Measurements from ENCODE around the gene SEMG2.

The SEMG2 gene

DNA sequence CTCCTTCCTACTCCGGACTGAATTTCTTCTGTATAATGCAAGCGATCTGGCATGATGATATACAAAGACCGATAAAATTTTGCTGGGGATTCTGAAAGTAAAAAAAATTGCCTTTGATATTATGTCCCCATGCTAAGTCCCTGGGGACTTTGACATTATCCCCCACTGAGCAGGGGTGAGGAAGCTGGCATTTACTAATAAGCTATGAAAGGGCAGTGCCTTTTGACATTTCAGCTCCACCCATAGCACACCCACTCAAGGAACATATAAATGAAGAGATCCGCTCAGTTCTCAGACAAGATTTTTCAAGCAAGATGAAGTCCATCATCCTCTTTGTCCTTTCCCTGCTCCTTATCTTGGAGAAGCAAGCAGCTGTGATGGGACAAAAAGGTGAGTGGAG, at the start of gene SEMG2:
SEMG2 (plus strand) TSS at position 298 of the 400 bp plus-strand sequence; CDS start at position 315, 17 bp downstream.
- no peak within 1 kb of the TSS for H3K4me3 ChIP-seq (ENCODE audit: low read depth, low read length)
- TF ChIP-seq MAX (IDR thresholded peaks at IDR 0.05; ENCODE audit: low read depth, low read length) (no peak), MYC (IDR thresholded peaks at IDR 0.05; ENCODE audit: low read depth, low read length) (no peak), POLR2A (IDR thresholded peaks at IDR 0.05; ENCODE audit: extremely low read depth, insufficient read length) (no peak)
- TF ChIP-seq, protein P1, sequence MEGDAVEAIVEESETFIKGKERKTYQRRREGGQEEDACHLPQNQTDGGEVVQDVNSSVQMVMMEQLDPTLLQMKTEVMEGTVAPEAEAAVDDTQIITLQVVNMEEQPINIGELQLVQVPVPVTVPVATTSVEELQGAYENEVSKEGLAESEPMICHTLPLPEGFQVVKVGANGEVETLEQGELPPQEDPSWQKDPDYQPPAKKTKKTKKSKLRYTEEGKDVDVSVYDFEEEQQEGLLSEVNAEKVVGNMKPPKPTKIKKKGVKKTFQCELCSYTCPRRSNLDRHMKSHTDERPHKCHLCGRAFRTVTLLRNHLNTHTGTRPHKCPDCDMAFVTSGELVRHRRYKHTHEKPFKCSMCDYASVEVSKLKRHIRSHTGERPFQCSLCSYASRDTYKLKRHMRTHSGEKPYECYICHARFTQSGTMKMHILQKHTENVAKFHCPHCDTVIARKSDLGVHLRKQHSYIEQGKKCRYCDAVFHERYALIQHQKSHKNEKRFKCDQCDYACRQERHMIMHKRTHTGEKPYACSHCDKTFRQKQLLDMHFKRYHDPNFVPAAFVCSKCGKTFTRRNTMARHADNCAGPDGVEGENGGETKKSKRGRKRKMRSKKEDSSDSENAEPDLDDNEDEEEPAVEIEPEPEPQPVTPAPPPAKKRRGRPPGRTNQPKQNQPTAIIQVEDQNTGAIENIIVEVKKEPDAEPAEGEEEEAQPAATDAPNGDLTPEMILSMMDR (IDR thresholded peaks at IDR 0.05; ENCODE audit: low read depth, low read length) = no peak
- DNase-seq (ENCODE audit: low read depth) = no peak

DNA sequence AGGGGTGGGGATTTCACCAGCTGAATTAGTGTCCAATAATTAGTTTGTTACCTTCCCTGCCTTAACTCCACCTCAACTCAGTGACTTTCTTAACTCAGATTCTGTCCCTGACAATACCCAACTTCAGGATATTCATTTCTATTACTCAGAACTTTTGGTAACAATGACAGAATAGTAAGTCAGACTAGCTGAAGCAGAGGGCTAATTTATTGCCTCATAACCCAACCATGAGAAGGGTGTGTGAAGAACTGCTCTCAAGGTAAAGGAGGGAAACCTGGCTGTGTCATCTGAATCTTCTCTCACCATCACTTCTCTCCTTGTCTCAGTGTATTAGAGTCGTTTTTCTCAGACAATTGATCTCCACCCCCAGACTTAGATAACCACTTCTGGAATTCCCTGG, 47.7 kb upstream of the SEMG2 start:
- no peak overlapping the region for H3K4me3 ChIP-seq (ENCODE audit: low read depth, low read length)
- no peak for TF ChIP-seq MYC (IDR thresholded peaks at IDR 0.05; ENCODE audit: low read depth, low read length)
- no peak for TF ChIP-seq MAX (IDR thresholded peaks at IDR 0.05; ENCODE audit: low read depth, low read length)
- TF ChIP-seq POLR2A (IDR thresholded peaks at IDR 0.05; ENCODE audit: extremely low read depth, insufficient read length) = no peak
- TF ChIP-seq, protein P1 (IDR thresholded peaks at IDR 0.05; ENCODE audit: low read depth, low read length) = no peak
- DNase-seq (ENCODE audit: low read depth) = no peak

GRCh38 chr20:45174434-45175364, 46.5 kb upstream of the SEMG2 start, which contains the start of gene PI3:
TSS of gene PI3 (plus strand) at chr20:45174902. CDS start at chr20:45174923, 21 bp downstream.
- no peak for DNase-seq (ENCODE audit: low read depth)
- TF ChIP-seq MYC (IDR thresholded peaks at IDR 0.05; ENCODE audit: low read depth, low read length) (no peak), MAX (IDR thresholded peaks at IDR 0.05; ENCODE audit: low read depth, low read length) (no peak), POLR2A (IDR thresholded peaks at IDR 0.05; ENCODE audit: extremely low read depth, insufficient read length) (no peak)
- TF ChIP-seq, protein P1 (IDR thresholded peaks at IDR 0.05; ENCODE audit: low read depth, low read length) = no peak
- H3K4me3 ChIP-seq (ENCODE audit: low read depth, low read length) = no peak within 1 kb of the TSS

GRCh38 chr20:45176526-45177267, 44.5 kb upstream of the SEMG2 start:
- no peak for DNase-seq (ENCODE audit: low read depth)
- no peak for TF ChIP-seq POLR2A (IDR thresholded peaks at IDR 0.05; ENCODE audit: extremely low read depth, insufficient read length)
- TF ChIP-seq, protein P1 (IDR thresholded peaks at IDR 0.05; ENCODE audit: low read depth, low read length) = no peak
- no peak for TF ChIP-seq MYC (IDR thresholded peaks at IDR 0.05; ENCODE audit: low read depth, low read length)
- TF ChIP-seq MAX (IDR thresholded peaks at IDR 0.05; ENCODE audit: low read depth, low read length) = no peak
- no peak overlapping the region for H3K4me3 ChIP-seq (ENCODE audit: low read depth, low read length)

DNA sequence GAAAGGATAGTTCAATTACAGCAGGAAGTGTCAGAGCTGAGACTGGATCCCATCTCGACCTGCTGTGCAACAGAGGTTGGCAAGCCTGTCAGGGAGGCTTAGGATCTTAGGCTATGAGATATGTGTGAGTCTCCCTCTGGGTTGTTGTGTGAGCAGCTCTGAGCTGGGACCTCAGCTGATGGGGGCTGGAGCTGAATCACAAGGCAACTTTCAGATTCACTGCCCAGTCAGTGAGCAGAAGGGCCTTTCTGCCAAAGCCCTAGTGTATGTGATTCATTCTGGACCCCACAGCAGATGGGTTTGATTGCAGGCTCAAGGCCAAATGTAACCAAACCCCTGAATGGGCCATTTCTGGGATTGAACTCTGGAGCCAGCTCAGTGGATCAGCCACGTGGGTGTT, 42.0 kb upstream of the SEMG2 start:
- TF ChIP-seq MAX (IDR thresholded peaks at IDR 0.05; ENCODE audit: low read depth, low read length) (no peak), POLR2A (IDR thresholded peaks at IDR 0.05; ENCODE audit: extremely low read depth, insufficient read length) (no peak), MYC (IDR thresholded peaks at IDR 0.05; ENCODE audit: low read depth, low read length) (no peak)
- TF ChIP-seq, protein P1 (IDR thresholded peaks at IDR 0.05; ENCODE audit: low read depth, low read length) = no peak
- no peak overlapping the region for H3K4me3 ChIP-seq (ENCODE audit: low read depth, low read length)
- DNase-seq (ENCODE audit: low read depth) = no peak
